Measurements from ENCODE around the gene TESK1. TPM values are rescaled to one million over a fixed set of nuclear protein-coding genes. Genes with fewer than 3 reads are reported as not detected.

Gene TESK1
- total and polyA plus RNA-seq, 2 of the 8 experiments (the other 6 are each of a cell fraction or from before 2014, with no cell fraction given) = 13.5 to 13.9 TPM

DNA sequence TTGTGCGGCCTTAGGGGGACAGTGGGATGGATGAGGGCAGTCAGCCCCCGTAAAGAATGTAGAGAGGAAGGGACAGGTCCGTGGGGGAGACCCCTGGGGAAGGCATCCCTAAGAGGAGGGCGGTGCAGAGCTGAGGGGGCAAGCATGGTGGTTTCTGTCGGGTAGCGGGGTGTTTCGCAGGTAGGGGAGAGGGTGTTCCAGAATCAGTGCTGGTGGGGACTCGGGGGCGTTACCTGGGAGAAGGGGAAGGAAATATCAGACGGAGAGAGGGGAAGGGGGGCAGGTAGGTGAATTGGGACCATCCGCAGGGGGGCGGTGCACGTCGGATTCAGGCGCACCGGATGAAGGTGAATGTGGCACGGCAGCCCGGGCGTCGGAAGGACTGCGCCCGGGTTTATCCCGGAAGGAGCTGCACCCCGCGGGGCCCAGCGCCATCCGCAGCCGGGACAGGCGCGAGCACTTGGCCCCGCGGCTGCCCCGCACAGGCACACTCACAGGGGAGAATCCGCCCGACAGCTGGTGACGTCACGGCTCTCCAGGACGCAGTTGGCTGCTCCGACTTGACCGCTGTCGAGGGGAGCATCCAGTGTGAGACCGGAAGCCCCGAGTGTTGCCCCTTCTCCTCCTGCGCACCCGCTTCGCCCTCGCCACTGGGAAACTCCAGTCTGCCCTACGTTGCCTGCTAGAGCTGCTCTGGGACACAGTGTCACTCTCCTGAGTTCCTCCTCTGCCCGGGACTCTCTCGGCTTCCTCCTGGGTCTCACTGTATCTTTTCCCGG is 11.8 kb downstream of the TESK1 start (continued):
- TF ChIP-seq, protein P1, sequence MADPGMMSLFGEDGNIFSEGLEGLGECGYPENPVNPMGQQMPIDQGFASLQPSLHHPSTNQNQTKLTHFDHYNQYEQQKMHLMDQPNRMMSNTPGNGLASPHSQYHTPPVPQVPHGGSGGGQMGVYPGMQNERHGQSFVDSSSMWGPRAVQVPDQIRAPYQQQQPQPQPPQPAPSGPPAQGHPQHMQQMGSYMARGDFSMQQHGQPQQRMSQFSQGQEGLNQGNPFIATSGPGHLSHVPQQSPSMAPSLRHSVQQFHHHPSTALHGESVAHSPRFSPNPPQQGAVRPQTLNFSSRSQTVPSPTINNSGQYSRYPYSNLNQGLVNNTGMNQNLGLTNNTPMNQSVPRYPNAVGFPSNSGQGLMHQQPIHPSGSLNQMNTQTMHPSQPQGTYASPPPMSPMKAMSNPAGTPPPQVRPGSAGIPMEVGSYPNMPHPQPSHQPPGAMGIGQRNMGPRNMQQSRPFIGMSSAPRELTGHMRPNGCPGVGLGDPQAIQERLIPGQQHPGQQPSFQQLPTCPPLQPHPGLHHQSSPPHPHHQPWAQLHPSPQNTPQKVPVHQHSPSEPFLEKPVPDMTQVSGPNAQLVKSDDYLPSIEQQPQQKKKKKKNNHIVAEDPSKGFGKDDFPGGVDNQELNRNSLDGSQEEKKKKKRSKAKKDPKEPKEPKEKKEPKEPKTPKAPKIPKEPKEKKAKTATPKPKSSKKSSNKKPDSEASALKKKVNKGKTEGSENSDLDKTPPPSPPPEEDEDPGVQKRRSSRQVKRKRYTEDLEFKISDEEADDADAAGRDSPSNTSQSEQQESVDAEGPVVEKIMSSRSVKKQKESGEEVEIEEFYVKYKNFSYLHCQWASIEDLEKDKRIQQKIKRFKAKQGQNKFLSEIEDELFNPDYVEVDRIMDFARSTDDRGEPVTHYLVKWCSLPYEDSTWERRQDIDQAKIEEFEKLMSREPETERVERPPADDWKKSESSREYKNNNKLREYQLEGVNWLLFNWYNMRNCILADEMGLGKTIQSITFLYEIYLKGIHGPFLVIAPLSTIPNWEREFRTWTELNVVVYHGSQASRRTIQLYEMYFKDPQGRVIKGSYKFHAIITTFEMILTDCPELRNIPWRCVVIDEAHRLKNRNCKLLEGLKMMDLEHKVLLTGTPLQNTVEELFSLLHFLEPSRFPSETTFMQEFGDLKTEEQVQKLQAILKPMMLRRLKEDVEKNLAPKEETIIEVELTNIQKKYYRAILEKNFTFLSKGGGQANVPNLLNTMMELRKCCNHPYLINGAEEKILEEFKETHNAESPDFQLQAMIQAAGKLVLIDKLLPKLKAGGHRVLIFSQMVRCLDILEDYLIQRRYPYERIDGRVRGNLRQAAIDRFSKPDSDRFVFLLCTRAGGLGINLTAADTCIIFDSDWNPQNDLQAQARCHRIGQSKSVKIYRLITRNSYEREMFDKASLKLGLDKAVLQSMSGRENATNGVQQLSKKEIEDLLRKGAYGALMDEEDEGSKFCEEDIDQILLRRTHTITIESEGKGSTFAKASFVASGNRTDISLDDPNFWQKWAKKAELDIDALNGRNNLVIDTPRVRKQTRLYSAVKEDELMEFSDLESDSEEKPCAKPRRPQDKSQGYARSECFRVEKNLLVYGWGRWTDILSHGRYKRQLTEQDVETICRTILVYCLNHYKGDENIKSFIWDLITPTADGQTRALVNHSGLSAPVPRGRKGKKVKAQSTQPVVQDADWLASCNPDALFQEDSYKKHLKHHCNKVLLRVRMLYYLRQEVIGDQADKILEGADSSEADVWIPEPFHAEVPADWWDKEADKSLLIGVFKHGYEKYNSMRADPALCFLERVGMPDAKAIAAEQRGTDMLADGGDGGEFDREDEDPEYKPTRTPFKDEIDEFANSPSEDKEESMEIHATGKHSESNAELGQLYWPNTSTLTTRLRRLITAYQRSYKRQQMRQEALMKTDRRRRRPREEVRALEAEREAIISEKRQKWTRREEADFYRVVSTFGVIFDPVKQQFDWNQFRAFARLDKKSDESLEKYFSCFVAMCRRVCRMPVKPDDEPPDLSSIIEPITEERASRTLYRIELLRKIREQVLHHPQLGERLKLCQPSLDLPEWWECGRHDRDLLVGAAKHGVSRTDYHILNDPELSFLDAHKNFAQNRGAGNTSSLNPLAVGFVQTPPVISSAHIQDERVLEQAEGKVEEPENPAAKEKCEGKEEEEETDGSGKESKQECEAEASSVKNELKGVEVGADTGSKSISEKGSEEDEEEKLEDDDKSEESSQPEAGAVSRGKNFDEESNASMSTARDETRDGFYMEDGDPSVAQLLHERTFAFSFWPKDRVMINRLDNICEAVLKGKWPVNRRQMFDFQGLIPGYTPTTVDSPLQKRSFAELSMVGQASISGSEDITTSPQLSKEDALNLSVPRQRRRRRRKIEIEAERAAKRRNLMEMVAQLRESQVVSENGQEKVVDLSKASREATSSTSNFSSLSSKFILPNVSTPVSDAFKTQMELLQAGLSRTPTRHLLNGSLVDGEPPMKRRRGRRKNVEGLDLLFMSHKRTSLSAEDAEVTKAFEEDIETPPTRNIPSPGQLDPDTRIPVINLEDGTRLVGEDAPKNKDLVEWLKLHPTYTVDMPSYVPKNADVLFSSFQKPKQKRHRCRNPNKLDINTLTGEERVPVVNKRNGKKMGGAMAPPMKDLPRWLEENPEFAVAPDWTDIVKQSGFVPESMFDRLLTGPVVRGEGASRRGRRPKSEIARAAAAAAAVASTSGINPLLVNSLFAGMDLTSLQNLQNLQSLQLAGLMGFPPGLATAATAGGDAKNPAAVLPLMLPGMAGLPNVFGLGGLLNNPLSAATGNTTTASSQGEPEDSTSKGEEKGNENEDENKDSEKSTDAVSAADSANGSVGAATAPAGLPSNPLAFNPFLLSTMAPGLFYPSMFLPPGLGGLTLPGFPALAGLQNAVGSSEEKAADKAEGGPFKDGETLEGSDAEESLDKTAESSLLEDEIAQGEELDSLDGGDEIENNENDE (IDR thresholded peaks at IDR 0.05; ENCODE audit: insufficient replicate concordance, low read length) = no peak
- TF ChIP-seq KDM4A (IDR thresholded peaks at IDR 0.05; ENCODE audit: low read depth, low read length, severe bottlenecking) (peak; percentile 63), POLR2A (IDR thresholded peaks at IDR 0.05; ENCODE audit: control extremely low read depth in 1 of 2, low read depth in 2 of 2, low read length in 2 of 2) (peak in 1 of 2 experiments; percentile 78; a peak in 2 of 3 replicates), TCF12 (IDR thresholded peaks at IDR 0.05; ENCODE audit: low read depth, low read length) (no peak), RBBP5 (IDR thresholded peaks at IDR 0.05; ENCODE audit: borderline replicate concordance, low read depth, low read length) (0 out of 2 replicates have a peak, but pooled peaks have one; percentile 67), SIN3A (conservative IDR thresholded peaks at IDR 0.05 in 1 of 2, IDR thresholded peaks at IDR 0.05 in 1 of 2; ENCODE audit: low read depth in 1 of 2, low read length in 2 of 2) (peak in 1 of 2 experiments; percentile 50; a peak in 1 of 4 replicates)
